Myocyte (in vitro differentiated cells): ENCODE data around the gene CEACAM18. TPM values are rescaled to one million over a fixed set of nuclear protein-coding genes. Genes with fewer than 3 reads are reported as not detected.

ENCODE experiments used
- DNase-seq: peaks from one replicate; pipeline ENCODE4 v3.0.0-alpha.2; 2012; ENCODE audit warnings: low read depth
- total RNA-seq: library from RNA; depleted of rRNA; stranded (reverse); fragments of >200 nt; gene quantifications from 2 replicates; pipeline ENCODE4 v1.2.3, GENCODE V29; 2014

CEACAM18 gene
- total RNA-seq, 1 donor from 2014 or later: not detected

- DNase-seq: no peak
These were observed 52.3 kb downstream of the CEACAM18 start for GRCh38 chr19:51530616-51531015.

DNA sequence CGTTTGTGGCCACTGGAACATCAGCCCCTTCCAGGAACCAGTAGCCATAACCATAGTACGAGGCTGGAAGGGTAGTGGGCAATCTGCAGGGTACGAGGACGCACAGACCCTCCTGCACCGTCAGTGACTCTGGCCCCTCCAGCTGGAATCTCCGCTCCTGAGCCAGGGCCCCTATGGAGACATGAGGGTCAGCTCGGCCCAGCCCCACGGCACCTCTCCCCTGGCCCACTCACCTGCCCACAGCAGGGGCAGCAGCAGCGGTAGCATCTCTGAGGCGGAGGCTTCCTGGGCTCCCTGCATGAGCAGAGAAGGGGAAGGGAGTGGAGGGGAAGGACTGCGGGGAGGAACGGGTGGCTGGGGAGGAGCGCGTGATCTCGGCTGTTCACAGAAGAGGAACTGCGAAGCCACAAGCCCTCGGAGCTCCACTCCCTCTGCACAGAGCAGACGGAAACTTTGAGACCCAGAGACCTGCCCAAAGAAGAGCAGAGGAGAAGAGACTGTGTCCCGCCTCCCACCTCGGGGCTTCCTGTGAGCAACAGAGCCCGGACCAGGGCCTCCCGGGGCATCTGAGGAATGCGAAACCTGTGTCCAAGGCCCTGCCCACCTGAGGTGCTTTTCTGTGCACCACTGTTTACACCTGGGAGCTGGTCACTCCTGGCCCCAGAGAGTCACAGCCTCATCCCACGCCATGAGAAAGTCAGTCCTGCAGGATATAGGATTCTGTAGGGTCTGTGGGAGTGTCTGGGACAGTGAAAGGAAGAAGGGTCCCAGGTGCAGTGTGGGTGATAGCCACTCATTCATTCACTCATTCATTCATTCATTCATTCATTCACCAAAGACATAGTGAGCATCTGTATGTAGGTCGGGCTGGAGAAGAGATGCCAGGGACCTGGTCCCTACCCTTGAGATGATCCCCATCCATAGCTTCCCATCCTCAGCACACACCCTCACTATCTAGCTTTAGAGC lies 53.3 kb downstream of the CEACAM18 start, which contains the start of gene SIGLEC6:
SIGLEC6 (minus strand) TSS at position 322 of the 967 bp plus-strand sequence; CDS start at position 300, 22 bp downstream.
- DNase-seq: no peak

- DNase-seq: no peak
These were observed 57.2 kb downstream of the CEACAM18 start for GRCh38 chr19:51535535-51535934.

DNA sequence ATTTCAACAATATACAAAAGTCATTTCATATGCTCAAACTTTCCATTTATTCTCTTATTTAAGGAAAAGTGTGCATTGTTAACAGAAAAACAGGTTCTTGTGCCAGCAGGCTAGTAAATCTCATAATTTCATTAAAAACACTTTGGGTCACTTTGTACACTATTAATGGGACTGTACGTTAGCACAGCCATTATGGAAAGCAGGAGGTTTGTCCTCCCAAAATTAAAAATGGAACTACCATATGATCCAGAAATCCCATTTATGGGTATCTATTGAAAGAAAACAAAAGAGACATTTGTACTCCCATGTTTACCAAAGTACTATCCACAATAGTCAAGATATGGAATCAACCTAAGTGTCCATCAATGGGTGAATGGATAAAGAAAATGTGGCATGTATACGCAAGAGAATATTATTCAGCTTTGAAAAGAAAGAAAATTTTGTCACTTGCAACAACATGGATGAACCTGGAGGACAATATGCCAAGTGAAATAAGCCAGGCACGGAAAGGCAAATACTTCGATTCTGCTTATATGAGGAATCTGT lies 61.6 kb downstream of the CEACAM18 start:
- no peak for DNase-seq

Other genes starting within 250 kb of the CEACAM18 start
- gene SIGLECL1, start 227.5 kb upstream of the CEACAM18 start, total RNA-seq: not detected in 2 replicates
- not detected in 2 replicates for gene IGLON5, start 166.9 kb upstream of the CEACAM18 start, total RNA-seq
- gene VSIG10L, start 136.4 kb upstream of the CEACAM18 start, total RNA-seq: 1.6 and 1.8 TPM in 2 replicates
- gene ETFB, start 112.2 kb upstream of the CEACAM18 start, total RNA-seq: 73.4 and 76.2 TPM in 2 replicates
- gene CLDND2, start 109.5 kb upstream of the CEACAM18 start, total RNA-seq: not detected in 2 replicates
- gene NKG7, start 105.9 kb upstream of the CEACAM18 start, total RNA-seq: not detected in 2 replicates
- not detected in 2 replicates for gene LIM2, start 90.6 kb upstream of the CEACAM18 start, total RNA-seq
- not detected in 2 replicates for gene C19orf84, start 87.9 kb upstream of the CEACAM18 start, total RNA-seq
- not detected in 2 replicates for gene SIGLEC10, start 60.9 kb upstream of the CEACAM18 start, total RNA-seq
- gene SIGLEC8, start 20.1 kb upstream of the CEACAM18 start, total RNA-seq: not detected in 2 replicates
- not detected in 2 replicates for gene SIGLEC12, start 23.3 kb downstream of the CEACAM18 start, total RNA-seq
- not detected in 2 replicates for gene SIGLEC6, start 53.1 kb downstream of the CEACAM18 start, total RNA-seq
- gene ZNF175, start 92.7 kb downstream of the CEACAM18 start, total RNA-seq: 4.5 and 5.0 TPM in 2 replicates
- gene SIGLEC5, start 151.9 kb downstream of the CEACAM18 start, total RNA-seq: not detected in 2 replicates
- gene SIGLEC14, start 168.3 kb downstream of the CEACAM18 start, total RNA-seq: not detected in 2 replicates
- gene SPACA6, start 214.8 kb downstream of the CEACAM18 start, total RNA-seq: 5.2 and 8.0 TPM in 2 replicates
- 0.57 and 0.70 TPM in 2 replicates for gene HAS1, start 245.5 kb downstream of the CEACAM18 start, total RNA-seq